Stimulated activated CD8-positive, alpha-beta memory T cell treated with anti-CD3 and anti-CD28 coated beads, Interleukin-15, amount 100 ng/mL, for 24 hours (primary cell): ENCODE data around the gene RPEL1.
"Not testable (repeated sequence)": the region's sequence is repeated elsewhere in the genome, so short reads cannot be mapped to it uniquely, and the experiment has no call there.

Source experiments
- DNase-seq: peaks from one replicate; pipeline ENCODE4 v3.0.0-alpha.2; 2020; ENCODE audit warnings: low read depth

The RPEL1 gene

GRCh38 chr10:103235775-103236174 lies 9.9 kb upstream of the RPEL1 start:
- DNase-seq = no peak

DNA sequence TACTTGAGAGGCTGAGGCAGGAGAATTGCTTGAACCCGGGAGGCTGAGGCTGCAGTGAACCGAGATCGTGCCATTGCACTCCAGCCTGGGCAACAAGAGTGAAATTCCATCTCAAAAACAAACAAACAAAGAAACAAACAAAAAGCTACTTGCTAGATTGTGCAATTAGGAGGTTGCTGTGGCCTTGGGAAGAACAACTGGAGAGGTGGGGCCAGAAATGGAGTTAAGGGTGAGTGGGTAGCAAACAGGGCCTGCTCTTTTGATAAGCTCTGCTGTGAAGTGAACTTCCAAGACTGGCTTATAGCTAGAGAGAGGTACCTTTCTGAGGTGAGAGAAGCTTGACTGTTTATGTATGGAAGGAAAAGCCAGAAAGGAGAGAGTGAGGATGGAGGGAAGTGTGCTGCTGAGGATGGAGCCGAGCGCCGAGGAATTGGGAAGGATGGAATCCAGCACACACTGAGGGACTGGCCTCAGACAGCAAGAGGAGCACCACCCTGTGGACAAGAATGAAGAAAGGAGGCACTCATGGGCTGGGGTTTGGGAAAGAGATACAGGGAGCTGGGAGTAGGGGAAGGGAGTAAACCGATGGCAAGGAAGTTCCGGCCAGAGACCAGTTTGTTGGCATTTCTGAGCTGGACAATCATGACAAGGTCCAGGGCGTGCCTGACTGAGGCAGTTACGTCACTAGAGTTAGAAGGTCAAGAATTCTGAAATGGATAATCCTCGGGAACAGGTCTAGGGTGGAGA lies 7.0 kb upstream of the RPEL1 start:
- DNase-seq = no peak

DNA sequence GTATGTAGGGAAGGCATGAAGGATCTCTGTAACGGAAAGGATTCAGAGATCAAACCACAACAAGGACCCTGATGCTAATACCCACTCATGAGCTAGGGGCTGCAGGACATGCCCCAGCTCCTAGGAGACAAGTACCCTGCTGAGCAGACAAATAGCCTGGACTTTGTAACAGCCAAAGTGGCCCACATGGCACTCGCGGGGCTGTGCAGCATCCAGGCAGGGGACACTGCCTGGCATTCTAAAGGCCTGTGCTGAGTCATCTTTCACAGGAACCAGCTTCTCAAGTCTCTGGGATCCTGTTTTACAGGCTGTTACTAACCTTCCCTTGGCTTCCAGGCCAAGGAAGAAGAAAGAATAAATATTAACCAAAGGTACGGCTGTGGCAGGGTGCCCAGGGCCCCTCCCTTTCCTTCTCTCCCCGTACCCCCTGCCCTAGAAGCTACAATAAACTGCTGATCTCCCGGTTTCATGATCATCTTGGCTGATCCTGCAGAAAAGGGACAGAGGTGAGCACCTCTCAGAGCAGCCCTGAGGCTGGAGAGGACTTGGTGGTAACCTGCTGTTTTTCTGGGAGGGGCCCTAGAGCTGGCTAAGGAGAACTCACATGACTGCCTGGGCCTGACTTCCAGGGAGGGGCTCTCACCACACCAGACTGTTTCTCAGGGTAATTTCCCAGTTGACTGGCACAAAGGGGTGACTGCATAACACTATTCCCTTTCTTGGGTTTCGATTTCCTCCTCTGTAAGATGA lies 4.2 kb upstream of the RPEL1 start:
- DNase-seq = no peak

DNA sequence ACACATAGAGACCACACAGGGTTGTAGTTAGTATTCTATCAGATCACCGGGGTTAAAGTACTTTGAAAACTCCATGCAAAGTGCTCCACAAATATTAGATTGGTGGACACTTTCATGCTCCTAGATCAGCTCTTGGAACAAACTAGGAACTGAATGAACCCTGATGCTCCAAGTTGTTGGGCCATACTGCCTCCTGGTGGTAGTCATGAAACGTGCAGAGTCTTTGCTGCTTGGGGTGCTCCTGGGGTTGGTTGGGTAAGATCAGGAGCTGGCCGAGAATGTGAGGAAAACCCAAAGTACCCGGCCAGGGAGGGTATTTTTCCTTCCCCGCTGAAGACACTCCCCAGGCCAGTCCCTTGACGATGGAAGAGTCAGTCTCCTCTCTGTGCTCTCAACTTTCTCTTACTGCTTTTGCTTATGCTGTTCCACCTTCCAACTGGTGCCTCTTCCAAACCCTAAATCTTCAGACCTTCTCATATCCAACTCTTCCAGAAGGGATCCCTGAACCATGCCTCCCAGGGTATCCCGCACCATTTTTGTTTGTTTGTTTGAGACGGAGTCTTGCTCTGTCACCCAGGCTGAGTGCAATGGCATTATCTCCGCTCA lies 918 bp upstream of the RPEL1 start:
- peak; percentile 6 for DNase-seq

- no peak for DNase-seq
Observed at GRCh38 chr10:103246324-103246723, 637 bp downstream of the RPEL1 start.

DNA sequence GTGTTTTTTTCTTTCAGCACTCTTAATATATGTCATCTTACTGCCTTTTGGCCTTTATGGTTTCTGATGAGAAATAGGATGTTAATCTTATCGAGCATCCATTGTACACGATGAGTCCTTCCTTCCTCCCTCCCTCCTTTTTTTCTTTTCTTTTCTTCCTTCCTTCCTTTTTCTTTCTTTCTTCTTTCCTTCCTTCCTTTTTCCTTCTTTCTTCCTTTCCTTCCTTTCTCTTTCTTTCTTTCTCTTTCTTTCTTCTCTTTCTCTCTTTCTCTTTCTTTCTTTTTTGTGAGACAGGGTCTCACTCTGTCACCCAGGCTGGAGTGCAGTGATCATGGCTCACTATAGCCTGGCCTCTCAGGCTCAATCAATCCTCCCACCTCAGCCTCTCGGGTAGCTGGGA lies 8.4 kb downstream of the RPEL1 start:
- no peak for DNase-seq

DNA sequence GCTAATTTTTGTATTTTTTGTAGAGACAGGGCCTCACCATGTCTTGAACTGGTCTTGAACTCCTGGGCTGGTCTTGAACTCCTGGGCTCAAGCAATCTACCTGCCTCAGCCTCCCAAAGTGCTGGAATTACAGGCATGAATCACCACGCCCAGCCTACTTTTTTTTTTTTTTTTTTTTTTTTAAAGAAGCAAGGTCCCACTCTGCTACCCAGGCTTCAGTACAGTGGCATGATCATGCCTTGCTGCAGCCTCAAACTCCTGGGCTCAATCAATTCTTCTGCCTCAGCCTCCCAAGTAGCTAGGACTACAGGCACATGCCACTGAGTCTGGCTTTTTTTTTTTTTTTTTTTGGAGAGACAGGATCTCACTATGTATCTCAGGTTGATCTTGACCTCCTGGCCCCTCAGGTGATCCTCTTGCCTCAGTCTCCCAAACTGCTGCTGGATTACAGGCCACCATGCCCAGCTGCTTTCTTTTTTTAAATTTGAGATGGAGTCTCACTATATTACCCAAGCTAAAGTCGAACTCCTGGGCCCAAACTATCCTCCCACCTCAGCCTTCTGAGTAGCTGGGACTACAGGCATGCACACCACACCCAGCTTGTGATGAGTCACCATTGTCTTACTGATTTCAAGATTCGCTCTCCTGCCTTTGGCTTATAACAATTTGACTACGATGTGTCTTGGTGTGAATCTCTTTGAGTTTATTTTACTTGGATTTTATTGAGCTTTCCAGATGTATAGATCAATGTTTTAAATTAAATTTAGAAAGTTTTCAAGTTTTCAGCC lies 9.0 kb downstream of the RPEL1 start:
- no peak for DNase-seq

DNA sequence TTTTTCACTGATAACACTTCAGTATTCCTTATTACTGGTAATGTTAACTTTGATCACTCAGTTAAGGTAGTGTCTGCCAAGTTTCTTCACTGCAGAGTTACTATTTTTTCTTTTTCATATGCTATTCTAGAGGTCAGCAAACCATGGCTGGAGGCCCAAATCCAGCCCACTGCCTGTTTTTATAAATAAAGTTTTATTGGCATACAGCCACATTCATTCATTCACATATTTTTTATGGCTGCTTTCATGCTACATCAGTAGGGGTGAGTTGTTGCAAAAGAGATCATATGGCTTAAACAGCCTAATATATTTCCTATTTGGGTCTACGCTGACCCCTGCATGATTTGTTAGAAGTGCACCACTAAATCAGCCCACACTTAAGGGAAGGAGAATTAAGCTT lies 10.9 kb downstream of the RPEL1 start:
- no peak for DNase-seq

DNA sequence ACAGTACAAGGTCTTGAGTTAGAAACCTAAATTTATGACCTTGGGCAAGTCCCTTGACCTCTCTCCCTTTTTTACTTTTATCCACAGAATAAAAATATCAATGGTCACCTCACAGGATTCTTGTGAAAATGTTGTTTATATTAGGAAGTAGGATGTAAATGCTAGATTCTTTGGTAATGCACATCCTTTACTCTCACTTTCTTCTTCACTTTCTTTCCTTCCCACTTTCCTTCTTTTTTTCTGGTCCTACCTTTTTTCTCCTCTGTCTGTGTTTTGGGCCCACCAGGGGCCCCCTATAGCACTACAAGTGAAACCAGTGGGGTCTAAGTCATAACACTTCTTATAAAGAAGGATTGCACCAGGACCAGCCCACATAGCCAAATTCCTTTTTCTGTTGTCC lies 12.1 kb downstream of the RPEL1 start:
- DNase-seq = no peak

DNA sequence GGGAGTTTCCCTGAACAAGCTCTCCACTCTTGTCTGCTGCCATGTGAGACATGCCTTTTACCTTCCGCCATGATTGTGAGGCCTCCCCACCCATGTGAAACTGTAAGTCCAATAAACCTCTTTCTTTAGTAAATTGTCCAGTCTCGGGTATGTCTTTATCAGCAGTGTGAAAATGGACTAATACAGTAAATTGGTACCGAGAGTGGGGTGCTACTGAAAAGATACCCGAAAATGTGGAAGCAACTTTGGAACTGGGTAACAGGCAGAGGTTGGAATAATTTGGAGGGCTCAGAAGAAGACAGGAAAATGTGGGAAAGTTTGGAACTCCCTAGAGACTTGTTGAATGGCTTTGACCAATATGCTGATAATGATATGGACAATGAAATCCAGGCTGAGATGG lies 13.2 kb downstream of the RPEL1 start:
- DNase-seq = not testable (repeated sequence)

GRCh38 chr10:103259989-103260388 lies 14.3 kb downstream of the RPEL1 start:
- no peak for DNase-seq

- no peak for DNase-seq
Observed at GRCh38 chr10:103262229-103262628, 16.5 kb downstream of the RPEL1 start.

GRCh38 chr10:103265717-103266329 lies 20.1 kb downstream of the RPEL1 start:
- DNase-seq = no peak

DNA sequence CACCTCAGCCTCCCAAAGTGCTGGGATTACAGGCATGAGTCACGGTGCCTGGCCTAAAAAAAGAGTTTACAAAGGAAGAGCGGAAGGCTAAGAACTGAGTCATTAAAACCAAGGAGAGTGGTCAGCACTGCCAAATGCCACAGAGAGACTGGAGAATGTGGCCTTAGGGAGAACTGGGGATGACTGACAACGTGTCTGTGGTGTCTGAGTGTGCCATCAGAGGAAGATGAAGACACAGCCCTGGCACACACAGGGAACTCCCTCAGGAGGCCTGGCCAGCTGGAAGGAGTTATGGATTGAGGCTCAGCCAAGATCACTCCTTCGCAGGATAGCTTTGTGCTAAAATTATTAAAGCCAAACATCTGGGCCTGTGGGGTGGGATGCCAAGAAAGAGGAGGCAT lies 27.4 kb downstream of the RPEL1 start:
- no peak for DNase-seq

DNA sequence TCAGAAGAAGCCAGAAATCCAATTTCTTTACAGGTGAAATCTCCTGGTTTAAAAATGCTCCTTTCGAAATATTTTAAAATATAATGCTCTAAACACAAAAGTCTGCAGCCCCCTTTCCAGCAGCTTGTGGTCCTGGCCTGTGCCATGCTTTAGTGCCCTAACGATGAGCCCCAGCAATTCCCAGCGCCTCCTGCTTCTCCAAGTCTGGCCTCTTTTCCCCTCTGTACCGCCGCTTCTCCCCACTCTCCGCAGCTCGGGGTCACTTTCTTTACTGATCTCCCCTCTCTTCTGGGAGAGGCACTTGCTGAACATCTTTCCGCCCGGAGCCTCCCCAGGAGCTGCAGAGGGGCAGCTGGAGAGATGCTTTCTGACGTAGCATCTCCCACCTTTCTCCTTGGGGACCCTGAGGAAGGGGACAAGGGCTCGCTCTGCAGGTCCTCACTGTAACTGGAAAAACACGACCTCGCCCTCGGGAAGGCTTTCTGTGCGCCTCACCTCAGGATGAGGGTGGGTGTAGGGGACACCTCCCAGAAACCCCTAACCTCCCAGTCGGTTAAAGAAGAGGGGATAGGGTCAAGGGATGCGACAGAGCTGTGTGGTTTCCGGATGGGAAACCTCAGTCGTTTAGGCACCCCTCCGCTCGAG lies 30.7 kb downstream of the RPEL1 start:
- no peak for DNase-seq

DNA sequence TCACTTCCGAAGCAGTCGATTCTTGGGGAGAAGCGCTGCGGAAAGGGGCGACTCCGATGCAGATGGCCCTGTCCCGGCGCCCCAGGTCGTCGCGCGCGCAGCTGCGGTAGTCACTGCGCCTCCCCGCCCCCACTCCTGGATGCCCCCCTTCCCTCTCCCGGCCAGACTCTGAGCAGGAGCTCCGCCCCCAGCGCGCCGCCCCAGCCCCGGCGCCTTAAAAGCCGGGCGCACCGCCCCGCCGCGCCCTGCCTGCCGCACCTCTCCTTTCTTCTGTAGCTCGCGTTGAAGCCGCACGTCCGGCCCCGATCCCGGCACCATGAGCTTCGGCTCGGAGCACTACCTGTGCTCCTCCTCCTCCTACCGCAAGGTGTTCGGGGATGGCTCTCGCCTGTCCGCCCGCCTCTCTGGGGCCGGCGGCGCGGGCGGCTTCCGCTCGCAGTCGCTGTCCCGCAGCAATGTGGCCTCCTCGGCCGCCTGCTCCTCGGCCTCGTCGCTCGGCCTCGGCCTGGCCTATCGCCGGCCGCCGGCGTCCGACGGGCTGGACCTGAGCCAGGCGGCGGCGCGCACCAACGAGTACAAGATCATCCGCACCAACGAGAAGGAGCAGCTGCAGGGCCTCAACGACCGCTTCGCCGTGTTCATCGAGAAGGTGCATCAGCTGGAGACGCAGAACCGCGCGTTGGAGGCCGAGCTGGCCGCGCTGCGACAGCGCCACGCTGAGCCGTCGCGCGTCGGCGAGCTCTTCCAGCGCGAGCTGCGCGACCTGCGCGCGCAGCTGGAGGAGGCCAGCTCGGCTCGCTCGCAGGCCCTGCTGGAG lies 31.4 kb downstream of the RPEL1 start, which contains the start of gene INA:
INA (plus strand) TSS at position 243 of the 817 bp plus-strand sequence; CDS start at position 317, 74 bp downstream.
- DNase-seq = no peak

DNA sequence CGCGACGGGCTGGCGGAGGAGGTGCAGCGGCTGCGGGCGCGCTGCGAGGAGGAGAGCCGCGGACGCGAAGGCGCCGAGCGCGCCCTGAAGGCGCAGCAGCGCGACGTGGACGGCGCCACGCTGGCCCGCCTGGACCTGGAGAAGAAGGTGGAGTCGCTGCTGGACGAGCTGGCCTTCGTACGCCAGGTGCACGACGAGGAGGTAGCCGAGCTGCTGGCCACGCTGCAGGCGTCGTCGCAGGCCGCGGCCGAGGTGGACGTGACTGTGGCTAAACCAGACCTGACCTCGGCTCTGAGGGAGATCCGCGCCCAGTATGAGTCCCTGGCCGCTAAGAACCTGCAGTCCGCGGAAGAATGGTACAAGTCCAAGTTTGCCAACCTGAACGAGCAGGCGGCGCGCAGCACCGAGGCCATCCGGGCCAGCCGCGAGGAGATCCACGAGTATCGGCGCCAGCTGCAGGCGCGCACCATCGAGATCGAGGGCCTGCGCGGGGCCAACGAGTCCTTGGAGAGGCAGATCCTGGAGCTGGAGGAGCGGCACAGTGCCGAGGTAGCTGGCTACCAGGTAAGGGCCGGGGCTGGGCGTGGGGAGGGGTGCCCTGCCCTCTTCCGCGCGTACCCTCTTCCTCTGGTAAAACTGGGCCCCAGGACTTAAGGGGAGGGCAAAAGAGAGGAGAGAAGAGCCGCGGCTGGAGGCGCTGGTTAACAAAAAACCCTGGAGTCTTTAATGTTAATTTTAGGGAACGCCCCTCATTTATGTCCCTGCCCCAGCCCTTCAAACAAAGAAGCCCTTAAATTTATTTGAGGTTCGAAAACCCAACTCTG lies 32.2 kb downstream of the RPEL1 start:
- no peak for DNase-seq

DNA sequence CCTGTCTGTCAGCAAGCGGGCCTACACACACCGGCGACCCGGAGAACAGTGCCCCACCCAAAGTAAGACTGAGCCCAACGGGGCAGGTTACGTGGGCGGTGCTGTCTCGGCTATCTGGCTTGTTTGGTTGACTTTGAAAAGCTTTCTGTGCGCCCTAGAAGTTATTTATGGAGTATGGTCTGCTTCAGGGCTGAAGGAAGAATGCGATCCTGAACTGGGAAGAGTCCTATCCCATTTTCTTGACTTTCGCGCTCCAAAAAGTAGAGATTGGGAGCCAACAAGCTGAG lies 32.8 kb downstream of the RPEL1 start:
- DNase-seq = no peak

DNA sequence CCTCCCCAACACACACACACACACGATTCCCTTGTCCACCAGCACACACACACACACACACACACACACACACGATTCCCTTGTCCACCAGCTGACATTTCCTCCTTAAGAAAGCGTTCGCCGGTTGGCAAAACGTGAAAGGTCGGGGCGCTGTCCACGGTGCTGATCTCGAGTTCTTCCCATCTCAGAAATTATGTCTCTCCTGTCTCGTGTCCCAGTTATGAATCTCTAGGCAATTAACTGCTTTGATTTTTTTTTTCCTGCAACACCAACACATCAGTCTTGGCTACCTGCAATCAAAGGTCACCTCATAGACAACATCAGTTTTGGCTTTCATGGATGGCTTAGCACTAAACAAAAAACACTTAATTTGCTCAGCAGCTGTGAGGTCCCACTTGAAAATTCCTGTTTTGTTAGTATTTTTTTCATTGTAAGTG lies 33.2 kb downstream of the RPEL1 start:
- DNase-seq = peak; percentile 18

- DNase-seq = no peak
Observed at GRCh38 chr10:103280031-103280430, 34.3 kb downstream of the RPEL1 start.
